HG03442 (cell line): ENCODE results near the gene RTF2.
"Not testable (repeated sequence)": the region's sequence is repeated elsewhere in the genome, so short reads cannot be mapped to it uniquely, and the experiment has no call there.

Experiments
- ATAC-seq: cut with Tn5 transposase; IDR thresholded peaks from one replicate; pipeline ENCODE4 v1.9.1; 2021; ENCODE audit warnings: mild to moderate bottlenecking, moderate library complexity; ENCODE audit not compliant: unreplicated experiment

Gene RTF2

GRCh38 chr20:56469077-56469449, 636 bp downstream of the RTF2 start:
- no peak for ATAC-seq

GRCh38 chr20:56483970-56484369, 15.5 kb downstream of the RTF2 start:
- no peak for ATAC-seq

GRCh38 chr20:56487216-56487615, 18.8 kb downstream of the RTF2 start:
- ATAC-seq: no peak

GRCh38 chr20:56488566-56488965, 20.1 kb downstream of the RTF2 start:
- no peak for ATAC-seq

- no peak for ATAC-seq
These were observed 32.7 kb downstream of the RTF2 start for GRCh38 chr20:56501116-56501515.

- no peak for ATAC-seq
These were observed 35.5 kb downstream of the RTF2 start for GRCh38 chr20:56503916-56504315.

- ATAC-seq: no peak
These were observed 36.1 kb downstream of the RTF2 start for GRCh38 chr20:56504373-56505005.

GRCh38 chr20:56506103-56506502, 37.7 kb downstream of the RTF2 start:
- no peak for ATAC-seq

GRCh38 chr20:56511926-56512325, 43.5 kb downstream of the RTF2 start:
- no peak for ATAC-seq

GRCh38 chr20:56513161-56514150, 45.0 kb downstream of the RTF2 start:
- ATAC-seq: no peak

- ATAC-seq: no peak
These were observed 48.2 kb downstream of the RTF2 start for GRCh38 chr20:56516631-56517030.

- ATAC-seq: no peak
These were observed 48.8 kb downstream of the RTF2 start for GRCh38 chr20:56517211-56517610.

- ATAC-seq: no peak
These were observed 49.2 kb downstream of the RTF2 start for GRCh38 chr20:56517641-56518040.

- ATAC-seq: no peak
These were observed 49.7 kb downstream of the RTF2 start for GRCh38 chr20:56518126-56518525.

- ATAC-seq: no peak
These were observed 50.4 kb downstream of the RTF2 start for GRCh38 chr20:56518721-56519398.

GRCh38 chr20:56519551-56519950, 51.1 kb downstream of the RTF2 start:
- ATAC-seq: no peak

GRCh38 chr20:56520180-56520579, 51.8 kb downstream of the RTF2 start:
- ATAC-seq: no peak

GRCh38 chr20:56520746-56521354, 52.4 kb downstream of the RTF2 start:
- ATAC-seq: not testable (repeated sequence)

GRCh38 chr20:56522311-56522710, 53.9 kb downstream of the RTF2 start:
- no peak for ATAC-seq

GRCh38 chr20:56524444-56524843, 56.0 kb downstream of the RTF2 start, which contains the start of gene FAM209A:
TSS of gene FAM209A (plus strand) at chr20:56524744. CDS start at chr20:56524809, 65 bp downstream.
- not testable (repeated sequence) for ATAC-seq

- ATAC-seq: no peak
These were observed 59.1 kb downstream of the RTF2 start for GRCh38 chr20:56527521-56527920.
